PFSK-1 (cell line): Measurements from ENCODE around the gene CELSR1.
A peak's percentile ranks its signal among the peaks of the same experiment; 100 is the strongest.

ENCODE experiments used
- FOXP2 ChIP-seq: optimal IDR thresholded peaks from 2 replicates; pipeline ENCODE3; 2011; ENCODE audit warnings: borderline replicate concordance, control low read depth, inconsistent platforms; ENCODE audit not compliant: insufficient read depth; ENCODE audit errors: extremely low read length, extremely low read depth
- POLR2AphosphoS5 ChIP-seq: IDR thresholded peaks from 2 replicates; pipeline ENCODE4 v1.6.1; 2012; ENCODE audit warnings: low read depth, mild to moderate bottlenecking, control low read depth, low read length, moderate library complexity
- SIN3A ChIP-seq: IDR thresholded peaks from 2 replicates; pipeline ENCODE4 v1.6.1; 2012; ENCODE audit warnings: mild to moderate bottlenecking, low read length, moderate library complexity, borderline replicate concordance; ENCODE audit not compliant: insufficient read depth
- TAF1 ChIP-seq: IDR thresholded peaks from 2 replicates; pipeline ENCODE4 v1.6.1; 2012; ENCODE audit warnings: low read length, control low read depth, borderline replicate concordance; ENCODE audit not compliant: insufficient read depth
- TF ChIP-seq, protein P1 (sequence below), 2 experiments: IDR thresholded peaks; 2 replicates each; pipeline versions ENCODE4 v1.6.1 to v1.8.0; 2011 to 2012; ENCODE audit warnings: low read depth in 2 of 2, low read length in 2 of 2, control low read depth in 1 of 2, inconsistent platforms in 1 of 2, mild to moderate bottlenecking in 1 of 2, moderate library complexity in 1 of 2; ENCODE audit not compliant: insufficient read depth in 1 of 2

CELSR1 gene

DNA sequence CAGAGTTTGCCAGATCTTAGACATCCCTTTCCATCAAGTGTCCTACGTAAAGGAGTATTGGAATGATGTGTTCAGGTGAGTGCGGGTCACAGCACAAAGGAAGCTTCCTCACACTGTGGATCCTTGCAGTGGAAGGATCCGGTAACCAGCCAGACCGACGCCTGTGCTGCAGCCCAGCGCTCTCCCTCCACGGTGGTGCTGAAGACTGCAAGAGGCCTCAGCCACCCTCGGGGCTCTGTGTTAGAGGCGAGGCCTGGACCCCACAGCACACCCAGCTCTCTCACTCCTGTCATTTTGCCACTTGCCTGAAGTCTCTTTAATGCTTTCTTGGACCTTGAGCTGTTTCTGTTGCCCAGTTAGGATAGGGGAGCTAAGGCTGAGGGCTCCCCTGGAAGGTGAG, 199.6 kb downstream of the CELSR1 start:
- TF ChIP-seq SIN3A (no peak), FOXP2 (no peak)
- TF ChIP-seq, protein P1, sequence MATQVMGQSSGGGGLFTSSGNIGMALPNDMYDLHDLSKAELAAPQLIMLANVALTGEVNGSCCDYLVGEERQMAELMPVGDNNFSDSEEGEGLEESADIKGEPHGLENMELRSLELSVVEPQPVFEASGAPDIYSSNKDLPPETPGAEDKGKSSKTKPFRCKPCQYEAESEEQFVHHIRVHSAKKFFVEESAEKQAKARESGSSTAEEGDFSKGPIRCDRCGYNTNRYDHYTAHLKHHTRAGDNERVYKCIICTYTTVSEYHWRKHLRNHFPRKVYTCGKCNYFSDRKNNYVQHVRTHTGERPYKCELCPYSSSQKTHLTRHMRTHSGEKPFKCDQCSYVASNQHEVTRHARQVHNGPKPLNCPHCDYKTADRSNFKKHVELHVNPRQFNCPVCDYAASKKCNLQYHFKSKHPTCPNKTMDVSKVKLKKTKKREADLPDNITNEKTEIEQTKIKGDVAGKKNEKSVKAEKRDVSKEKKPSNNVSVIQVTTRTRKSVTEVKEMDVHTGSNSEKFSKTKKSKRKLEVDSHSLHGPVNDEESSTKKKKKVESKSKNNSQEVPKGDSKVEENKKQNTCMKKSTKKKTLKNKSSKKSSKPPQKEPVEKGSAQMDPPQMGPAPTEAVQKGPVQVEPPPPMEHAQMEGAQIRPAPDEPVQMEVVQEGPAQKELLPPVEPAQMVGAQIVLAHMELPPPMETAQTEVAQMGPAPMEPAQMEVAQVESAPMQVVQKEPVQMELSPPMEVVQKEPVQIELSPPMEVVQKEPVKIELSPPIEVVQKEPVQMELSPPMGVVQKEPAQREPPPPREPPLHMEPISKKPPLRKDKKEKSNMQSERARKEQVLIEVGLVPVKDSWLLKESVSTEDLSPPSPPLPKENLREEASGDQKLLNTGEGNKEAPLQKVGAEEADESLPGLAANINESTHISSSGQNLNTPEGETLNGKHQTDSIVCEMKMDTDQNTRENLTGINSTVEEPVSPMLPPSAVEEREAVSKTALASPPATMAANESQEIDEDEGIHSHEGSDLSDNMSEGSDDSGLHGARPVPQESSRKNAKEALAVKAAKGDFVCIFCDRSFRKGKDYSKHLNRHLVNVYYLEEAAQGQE (IDR thresholded peaks at IDR 0.05; ENCODE audit: insufficient read depth in 1 of 2, low read depth in 2 of 2, low read length in 2 of 2) = peak in 1 of 2 experiments; percentile 65; a peak in 2 of 4 replicates

GRCh38 chr22:46336119-46337078, 201.0 kb downstream of the CELSR1 start:
- TF ChIP-seq TAF1 = no peak
- TF ChIP-seq FOXP2 = no peak
- TF ChIP-seq, protein P1 (IDR thresholded peaks at IDR 0.05; ENCODE audit: insufficient read depth in 1 of 2, low read depth in 2 of 2, low read length in 2 of 2) = no peak
- no peak for TF ChIP-seq SIN3A
- TF ChIP-seq POLR2AphosphoS5 = no peak

- TF ChIP-seq SIN3A (no peak), TAF1 (peak; percentile 93), FOXP2 (peak; percentile 95), POLR2AphosphoS5 (peak; percentile 61; the same call in 1 of the 2 replicates)
- TF ChIP-seq, protein P1 (IDR thresholded peaks at IDR 0.05; ENCODE audit: insufficient read depth in 1 of 2, low read depth in 2 of 2, low read length in 2 of 2) = 0 out of 4 replicates have a peak, but pooled peaks of 1 of the 2 experiments have one; percentile 57
These were observed 202.0 kb downstream of the CELSR1 start, which contains the start of gene TRMU for GRCh38 chr22:46335201-46336118. TSS of gene TRMU (plus strand) at chr22:46335714. CDS start at chr22:46335765, 51 bp downstream.

GRCh38 chr22:46331496-46331895, 205.9 kb downstream of the CELSR1 start:
- TF ChIP-seq, protein P1 (IDR thresholded peaks at IDR 0.05; ENCODE audit: insufficient read depth in 1 of 2, low read depth in 2 of 2, low read length in 2 of 2) = no peak
- TF ChIP-seq POLR2AphosphoS5 (no peak), FOXP2 (no peak), SIN3A (no peak), TAF1 (no peak)
